GM19397 (cell line): ENCODE measurements around the gene MIAT.
"Not testable (repeated sequence)": the region's sequence is repeated elsewhere in the genome, so short reads cannot be mapped to it uniquely, and the experiment has no call there.

ENCODE experiments used
- ATAC-seq: cut with Tn5 transposase; IDR thresholded peaks from one replicate; pipeline ENCODE4 v1.9.1; 2021; ENCODE audit warnings: mild to moderate bottlenecking, moderate library complexity; ENCODE audit not compliant: unreplicated experiment

Gene MIAT

GRCh38 chr22:26691377-26691716 lies 34.0 kb downstream of the MIAT start:
- no peak for ATAC-seq

- ATAC-seq: no peak
These were observed 34.8 kb downstream of the MIAT start for GRCh38 chr22:26692215-26692614.

GRCh38 chr22:26697151-26697550 lies 39.8 kb downstream of the MIAT start:
- ATAC-seq: no peak

- no peak for ATAC-seq
These were observed 43.1 kb downstream of the MIAT start for GRCh38 chr22:26700462-26700861.

- no peak for ATAC-seq
These were observed 43.5 kb downstream of the MIAT start for GRCh38 chr22:26700886-26701285.

GRCh38 chr22:26701323-26701722 lies 43.9 kb downstream of the MIAT start:
- ATAC-seq: no peak

GRCh38 chr22:26702906-26703830 lies 45.8 kb downstream of the MIAT start:
- no peak for ATAC-seq

GRCh38 chr22:26705379-26705778 lies 48.0 kb downstream of the MIAT start:
- ATAC-seq: not testable (repeated sequence)

GRCh38 chr22:26707090-26707489 lies 49.7 kb downstream of the MIAT start:
- no peak for ATAC-seq

GRCh38 chr22:26707581-26707980 lies 50.2 kb downstream of the MIAT start:
- ATAC-seq: no peak

- ATAC-seq: no peak
These were observed 51.0 kb downstream of the MIAT start for GRCh38 chr22:26708256-26709009.

GRCh38 chr22:26709617-26710390 lies 52.4 kb downstream of the MIAT start:
- no peak for ATAC-seq

- no peak for ATAC-seq
These were observed 54.0 kb downstream of the MIAT start for GRCh38 chr22:26711205-26711963.

GRCh38 chr22:26712158-26712557 lies 54.8 kb downstream of the MIAT start:
- ATAC-seq: no peak

GRCh38 chr22:26713823-26714449 lies 56.5 kb downstream of the MIAT start:
- ATAC-seq: no peak

GRCh38 chr22:26714971-26715370 lies 57.6 kb downstream of the MIAT start:
- no peak for ATAC-seq

- ATAC-seq: no peak
These were observed 58.1 kb downstream of the MIAT start for GRCh38 chr22:26715392-26715936.

- ATAC-seq: no peak
These were observed 61.1 kb downstream of the MIAT start for GRCh38 chr22:26718488-26718887.

GRCh38 chr22:26718905-26719304 lies 61.5 kb downstream of the MIAT start:
- no peak for ATAC-seq

- no peak for ATAC-seq
These were observed 64.8 kb downstream of the MIAT start for GRCh38 chr22:26722159-26722558.
